Neural crest cell (in vitro differentiated cells): ENCODE measurements around the gene CFAP107. TPM values are rescaled to one million over a fixed set of nuclear protein-coding genes. Genes with fewer than 3 reads are reported as not detected.
"Not testable (repeated sequence)": the region's sequence is repeated elsewhere in the genome, so short reads cannot be mapped to it uniquely, and the experiment has no call there.

Experiments
- DNase-seq: peaks from one replicate; pipeline ENCODE4 v3.0.0; 2021; ENCODE audit warnings: low read depth, mixed read lengths, low spot score
- H3K27ac Mint-ChIP-seq: one replicate; pipeline ENCODE4 v1.8.0; 2021; ENCODE audit warnings: mild to moderate bottlenecking, mixed read lengths; ENCODE audit not compliant: unreplicated experiment
- H3K27me3 Mint-ChIP-seq: 2 replicates; pipeline ENCODE4 v1.8.0; 2021; ENCODE audit warnings: low read depth, mild to moderate bottlenecking, mixed read lengths
- H3K36me3 Mint-ChIP-seq: 2 replicates; pipeline ENCODE4 v1.8.0; 2021; ENCODE audit warnings: low read depth, mild to moderate bottlenecking, mixed read lengths
- H3K4me1 Mint-ChIP-seq: 2 replicates; pipeline ENCODE4 v1.8.0; 2021; ENCODE audit warnings: mixed read lengths
- H3K4me3 Mint-ChIP-seq: one replicate; pipeline ENCODE4 v1.8.0; 2021; ENCODE audit warnings: mild to moderate bottlenecking, mixed read lengths
- H3K9me3 Mint-ChIP-seq: 2 replicates; pipeline ENCODE4 v1.8.0; 2021; ENCODE audit warnings: mixed read lengths
- total RNA-seq: library from RNA; stranded (reverse); gene quantifications from 2 replicates; pipeline ENCODE4 v1.2.1, GENCODE V29; 2021
- TF ChIP-seq, protein P1 (sequence below): fragments of 200-600 bp; sonication (generic); conservative IDR thresholded peaks from 2 replicates; pipeline ENCODE4 v1.5.0; 2021; ENCODE audit warnings: antibody characterized with exemption, mild to moderate bottlenecking

Gene CFAP107
- total RNA-seq, 1 donor from 2014 or later = not detected

DNA sequence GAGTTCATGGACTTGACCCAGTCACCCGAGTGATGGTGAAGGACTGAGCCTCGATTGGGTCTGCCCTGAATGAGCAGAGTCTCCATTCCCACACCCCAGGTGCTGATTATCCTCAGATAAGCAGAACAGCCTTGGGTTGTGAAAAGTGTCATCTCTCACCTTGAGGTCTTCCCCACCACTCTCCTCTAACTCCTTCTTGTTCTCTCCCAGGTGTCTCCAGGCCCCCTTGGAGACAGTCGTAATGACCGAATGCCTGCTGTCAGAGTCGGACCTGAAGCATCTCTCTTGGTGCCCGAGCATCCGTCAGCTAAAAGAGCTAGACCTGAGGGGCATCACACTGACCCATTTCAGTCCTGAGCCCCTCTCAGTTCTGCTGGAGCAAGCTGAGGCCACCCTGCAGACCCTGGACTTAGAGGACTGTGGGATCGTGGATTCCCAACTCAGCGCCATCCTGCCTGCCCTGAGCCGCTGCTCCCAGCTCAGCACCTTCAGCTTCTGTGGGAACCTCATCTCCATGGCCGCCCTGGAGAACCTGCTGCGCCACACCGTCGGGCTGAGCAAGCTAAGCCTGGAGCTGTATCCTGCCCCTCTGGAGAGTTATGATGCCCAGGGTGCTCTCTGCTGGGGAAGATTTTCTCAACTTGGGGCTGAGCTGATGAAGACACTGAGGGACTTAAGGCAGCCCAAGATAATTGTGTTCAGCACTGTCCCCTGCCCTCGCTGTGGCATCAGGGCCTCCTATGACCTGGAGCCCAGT lies 31.0 kb downstream of the CFAP107 start:
- Mint-ChIP-seq H3K4me1 (no peaks in the 10 kb centered on the region), H3K27me3 (peaks cover 11% of the 10 kb centered on the region), H3K9me3 (no peaks in the 10 kb centered on the region), H3K36me3 (no peaks in the 10 kb centered on the region), H3K4me3 (no peak overlapping the region), H3K27ac (no peak overlapping the region)
- TF ChIP-seq, protein P1, sequence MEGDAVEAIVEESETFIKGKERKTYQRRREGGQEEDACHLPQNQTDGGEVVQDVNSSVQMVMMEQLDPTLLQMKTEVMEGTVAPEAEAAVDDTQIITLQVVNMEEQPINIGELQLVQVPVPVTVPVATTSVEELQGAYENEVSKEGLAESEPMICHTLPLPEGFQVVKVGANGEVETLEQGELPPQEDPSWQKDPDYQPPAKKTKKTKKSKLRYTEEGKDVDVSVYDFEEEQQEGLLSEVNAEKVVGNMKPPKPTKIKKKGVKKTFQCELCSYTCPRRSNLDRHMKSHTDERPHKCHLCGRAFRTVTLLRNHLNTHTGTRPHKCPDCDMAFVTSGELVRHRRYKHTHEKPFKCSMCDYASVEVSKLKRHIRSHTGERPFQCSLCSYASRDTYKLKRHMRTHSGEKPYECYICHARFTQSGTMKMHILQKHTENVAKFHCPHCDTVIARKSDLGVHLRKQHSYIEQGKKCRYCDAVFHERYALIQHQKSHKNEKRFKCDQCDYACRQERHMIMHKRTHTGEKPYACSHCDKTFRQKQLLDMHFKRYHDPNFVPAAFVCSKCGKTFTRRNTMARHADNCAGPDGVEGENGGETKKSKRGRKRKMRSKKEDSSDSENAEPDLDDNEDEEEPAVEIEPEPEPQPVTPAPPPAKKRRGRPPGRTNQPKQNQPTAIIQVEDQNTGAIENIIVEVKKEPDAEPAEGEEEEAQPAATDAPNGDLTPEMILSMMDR = no peak
- DNase-seq = no peak

DNA sequence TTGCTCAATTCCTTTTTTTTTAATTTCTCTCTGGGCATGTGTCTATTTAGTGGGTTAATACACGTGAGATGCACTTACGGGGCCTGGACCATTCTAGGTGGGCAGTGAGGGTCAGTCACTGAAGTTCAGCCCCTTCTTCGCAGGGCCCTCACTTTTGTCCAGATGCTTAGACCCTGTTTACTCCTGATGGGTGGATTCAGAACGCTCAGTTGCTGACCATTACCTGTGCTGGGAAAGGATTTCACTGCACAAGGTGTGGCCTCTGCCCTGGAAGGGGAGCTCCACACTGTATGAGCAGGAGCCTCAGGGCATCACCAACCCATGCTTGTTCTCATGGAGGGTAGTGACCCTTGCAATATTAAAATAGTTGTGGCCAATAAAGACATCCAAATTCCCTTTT lies 32.1 kb downstream of the CFAP107 start:
- peaks cover 5% of the 10 kb centered on the region for H3K27me3 Mint-ChIP-seq

DNA sequence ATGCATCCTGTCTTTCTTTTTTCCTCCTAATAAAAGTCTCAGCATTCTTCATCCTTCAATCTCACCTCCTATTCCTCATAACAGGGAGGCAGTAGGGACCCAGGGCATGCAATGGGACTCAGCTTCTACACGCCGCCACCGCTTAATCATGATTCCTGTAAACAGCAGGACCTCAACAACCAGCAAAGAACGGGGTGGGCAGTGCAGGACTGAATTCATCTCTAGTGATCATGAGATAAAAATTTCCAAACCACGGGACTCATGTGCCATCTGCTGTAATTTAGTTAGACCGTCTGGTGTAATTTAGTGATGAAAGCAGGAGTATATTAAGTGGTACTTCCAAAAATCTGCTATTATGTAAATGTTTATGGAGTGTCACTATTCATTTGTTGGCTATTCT lies 32.9 kb downstream of the CFAP107 start:
- Mint-ChIP-seq H3K9me3 (peaks cover 2% of the 10 kb centered on the region), H3K27me3 (peaks cover 2% of the 10 kb centered on the region), H3K4me1 (no peaks in the 10 kb centered on the region), H3K4me3 (no peak overlapping the region), H3K27ac (no peak overlapping the region), H3K36me3 (no peaks in the 10 kb centered on the region)
- TF ChIP-seq, protein P1 = no peak
- DNase-seq = no peak

More for the DNA sequence above, 32.1 kb downstream of the CFAP107 start:
- H3K4me3 Mint-ChIP-seq = no peak overlapping the region
- no peak overlapping the region for H3K27ac Mint-ChIP-seq
- H3K9me3 Mint-ChIP-seq = no peaks in the 10 kb centered on the region
- no peaks in the 10 kb centered on the region for H3K36me3 Mint-ChIP-seq
- H3K4me1 Mint-ChIP-seq = no peaks in the 10 kb centered on the region
- no peak for DNase-seq
- TF ChIP-seq, protein P1 = no peak

DNA sequence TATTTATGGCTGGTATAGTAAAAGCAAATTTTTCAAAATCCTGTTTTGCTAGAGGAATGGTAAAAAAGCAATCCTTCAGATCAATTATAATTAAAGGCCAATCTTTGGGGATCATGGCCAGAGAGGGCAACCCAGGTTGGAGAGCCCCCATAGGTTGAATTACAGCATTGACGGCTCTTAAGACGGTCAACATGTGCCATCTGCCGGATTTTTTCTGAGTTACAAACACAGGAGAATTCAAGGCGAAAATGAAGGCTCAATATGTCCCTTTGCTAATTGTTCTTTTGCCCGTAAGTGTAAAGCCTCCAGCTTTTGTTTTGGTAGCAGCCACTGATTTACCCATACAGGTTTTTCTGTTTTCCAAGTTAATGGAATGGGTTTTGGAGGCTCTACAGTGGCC lies 35.5 kb downstream of the CFAP107 start:
- DNase-seq, H3K36me3 Mint-ChIP-seq, H3K27me3 Mint-ChIP-seq, H3K4me3 Mint-ChIP-seq, H3K4me1 Mint-ChIP-seq, H3K27ac Mint-ChIP-seq: not testable (repeated sequence)
- TF ChIP-seq, protein P1 = peak; percentile 40
- peaks cover 12% of the 10 kb centered on the region for H3K9me3 Mint-ChIP-seq

DNA sequence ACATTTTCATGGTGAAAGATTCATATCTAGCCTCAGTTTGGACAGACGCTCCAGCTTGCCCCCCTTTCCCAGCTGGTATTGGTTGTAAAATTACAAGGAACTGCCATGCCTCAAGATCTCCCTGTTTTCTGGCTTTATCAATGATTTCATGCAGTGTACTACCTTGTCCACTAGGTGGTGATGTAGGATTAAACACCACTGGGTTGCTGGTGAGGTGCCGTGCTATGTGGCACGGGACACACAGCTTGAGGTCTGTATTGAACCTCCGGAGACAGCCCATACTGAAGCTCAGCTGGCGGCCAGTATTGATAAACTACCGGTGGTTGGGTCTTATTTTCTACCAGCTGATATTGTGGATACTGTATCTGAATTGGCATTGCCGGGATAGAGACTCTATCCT lies 37.8 kb downstream of the CFAP107 start:
- TF ChIP-seq, protein P1 = peak; percentile 47
- DNase-seq, H3K27ac Mint-ChIP-seq, H3K4me3 Mint-ChIP-seq, H3K27me3 Mint-ChIP-seq, H3K4me1 Mint-ChIP-seq, H3K36me3 Mint-ChIP-seq: not testable (repeated sequence)
- peaks cover 12% of the 10 kb centered on the region for H3K9me3 Mint-ChIP-seq

DNA sequence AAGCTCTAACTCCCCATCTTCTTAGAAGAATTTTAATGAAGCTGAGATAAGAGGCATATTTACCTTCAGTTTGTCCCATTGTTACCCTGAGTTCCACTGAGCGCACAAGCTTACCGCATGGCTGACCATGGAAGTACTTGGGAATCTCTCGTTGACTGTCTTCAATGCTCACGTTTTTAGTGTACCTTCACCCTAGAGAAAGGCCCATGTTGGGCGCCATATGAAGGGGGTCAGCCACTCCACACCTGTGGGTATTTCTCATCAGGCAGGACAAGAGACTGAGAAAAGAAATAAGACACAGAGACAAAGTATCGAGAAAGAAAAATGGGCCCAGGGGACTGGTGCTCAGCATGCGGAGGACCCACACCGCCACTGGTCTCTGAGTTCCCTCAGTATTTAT lies 38.7 kb downstream of the CFAP107 start:
- not testable (repeated sequence) for H3K36me3 Mint-ChIP-seq, H3K27ac Mint-ChIP-seq, DNase-seq, H3K4me1 Mint-ChIP-seq, H3K27me3 Mint-ChIP-seq, H3K4me3 Mint-ChIP-seq
- peaks cover 12% of the 10 kb centered on the region for H3K9me3 Mint-ChIP-seq

DNA sequence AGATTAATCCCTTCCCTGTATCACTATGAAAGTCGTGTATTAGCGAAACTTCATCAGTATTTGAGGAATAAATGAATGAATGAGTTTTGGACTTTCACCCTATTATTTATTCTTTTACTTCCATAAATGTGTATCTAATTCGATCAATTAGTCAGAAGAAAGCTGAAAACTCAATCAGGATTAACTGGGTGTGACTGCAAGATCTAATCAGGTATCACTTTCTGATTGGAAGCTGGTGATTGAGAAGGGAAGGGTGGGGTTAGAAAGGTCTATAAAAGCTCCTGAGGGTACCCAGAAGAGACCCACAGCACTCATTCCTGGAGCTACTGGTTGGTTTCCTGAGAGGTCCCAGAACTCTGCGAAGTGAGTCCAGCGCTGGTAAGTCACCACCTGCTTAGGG lies 45.1 kb downstream of the CFAP107 start, which contains the start of gene PRAMEF1:
TSS of gene PRAMEF1 (plus strand) at position 301 of the 400 bp plus-strand sequence. CDS start 1,831 bp downstream, outside the sequence.
- not testable (repeated sequence) for DNase-seq, H3K36me3 Mint-ChIP-seq, H3K4me1 Mint-ChIP-seq, H3K4me3 Mint-ChIP-seq, H3K27me3 Mint-ChIP-seq, H3K27ac Mint-ChIP-seq, H3K9me3 Mint-ChIP-seq
